ENCODE data around the gene RIMBP2.

Gene RIMBP2

GRCh38 chr12:130621696-130622298 lies 94.3 kb downstream of the RIMBP2 start:
- DNase-seq = no peak

GRCh38 chr12:130620756-130621155 lies 95.3 kb downstream of the RIMBP2 start:
- no peak for DNase-seq

- DNase-seq = no peak
These were observed 95.8 kb downstream of the RIMBP2 start for GRCh38 chr12:130620281-130620680.

- DNase-seq = no peak
These were observed 96.6 kb downstream of the RIMBP2 start for GRCh38 chr12:130619385-130620001.

GRCh38 chr12:130617219-130617618 lies 98.9 kb downstream of the RIMBP2 start:
- no peak for DNase-seq

GRCh38 chr12:130615861-130616345 lies 100.2 kb downstream of the RIMBP2 start:
- no peak for DNase-seq

- DNase-seq = no peak
These were observed 101.6 kb downstream of the RIMBP2 start for GRCh38 chr12:130614530-130614905.

GRCh38 chr12:130613831-130614529 lies 102.1 kb downstream of the RIMBP2 start:
- no peak for DNase-seq

- no peak for DNase-seq
These were observed 103.0 kb downstream of the RIMBP2 start for GRCh38 chr12:130613131-130613530.

GRCh38 chr12:130611026-130611905 lies 104.8 kb downstream of the RIMBP2 start:
- no peak for DNase-seq

GRCh38 chr12:130609966-130610365 lies 106.1 kb downstream of the RIMBP2 start:
- no peak for DNase-seq

GRCh38 chr12:130608831-130609230 lies 107.3 kb downstream of the RIMBP2 start:
- no peak for DNase-seq

- no peak for DNase-seq
These were observed 108.0 kb downstream of the RIMBP2 start for GRCh38 chr12:130608132-130608531.

GRCh38 chr12:130606231-130606630 lies 109.9 kb downstream of the RIMBP2 start:
- no peak for DNase-seq

GRCh38 chr12:130603396-130603965 lies 112.6 kb downstream of the RIMBP2 start:
- DNase-seq = no peak

GRCh38 chr12:130602251-130602650 lies 113.8 kb downstream of the RIMBP2 start:
- DNase-seq = no peak

GRCh38 chr12:130601327-130601726 lies 114.8 kb downstream of the RIMBP2 start:
- DNase-seq = no peak

- no peak for DNase-seq
These were observed 119.9 kb downstream of the RIMBP2 start for GRCh38 chr12:130596241-130596640.

GRCh38 chr12:130595566-130595965 lies 120.5 kb downstream of the RIMBP2 start:
- DNase-seq = no peak

GRCh38 chr12:130593056-130593455 lies 123.0 kb downstream of the RIMBP2 start:
- DNase-seq = no peak

- no peak for DNase-seq
These were observed 123.5 kb downstream of the RIMBP2 start for GRCh38 chr12:130592641-130593040.

- no peak for DNase-seq
These were observed 124.4 kb downstream of the RIMBP2 start for GRCh38 chr12:130591736-130592135.

GRCh38 chr12:130590685-130591084 lies 125.4 kb downstream of the RIMBP2 start:
- no peak for DNase-seq
